HepG2 (cell line): Measurements from ENCODE around the gene GADL1. TPM values are rescaled to one million over a fixed set of nuclear protein-coding genes. Genes with fewer than 3 reads are reported as not detected.

ENCODE experiments used
- ATAC-seq: fragments of 200-7000 bp; cut with Tn5 transposase; 3 replicates; pipeline ENCODE4 v1.9.1; 2020; ENCODE audit warnings: mild to moderate bottlenecking, moderate library complexity
- BruUV-seq: library from RNA; stranded (reverse); fragments of 400-500 nt; replicated peaks from 2 replicates; lab custom pipeline; 2021; lab: Mats Ljungman, UMichigan
- CTCF ChIA-PET: fragments of 300-600 bp; formaldehyde crosslinking; extraction: SDS; loops from one replicate; lab custom pipeline; 2021; ENCODE audit warnings: low total read pairs, inconsistent platforms, low intra/inter-chr PET ratio; lab: Yijun Ruan, JAX
- POLR2A ChIA-PET: fragments of 350-600 bp; sonication (Branson Sonifier 250); formaldehyde crosslinking; loops from one replicate; lab custom pipeline; 2020; ENCODE audit warnings: antibody characterized with exemption, inconsistent platforms; lab: Yijun Ruan, JAX
- DNase-seq: peaks from one replicate; pipeline ENCODE4 v3.0.0-alpha.2; 2015; ENCODE audit warnings: low spot score
- FAIRE-seq: peaks from 3 replicates; lab custom pipeline; 2011; peaks lifted over from hg19 to GRCh38; lab: Jason Lieb, UNC
- H2AFZ ChIP-seq: one replicate; pipeline ENCODE4 v1.6.1; 2011; ENCODE audit warnings: low read length, inconsistent platforms
- H3K27ac ChIP-seq: fragments of 300-600 bp; 3 replicates; pipeline ENCODE4 v1.8.0; 2011; ENCODE audit warnings: mixed run types, mild to moderate bottlenecking, mixed read lengths, low read length, inconsistent platforms; ENCODE audit not compliant: insufficient read depth; ENCODE audit errors: extremely low read length
- H3K27me3 ChIP-seq, 2 experiments: fragments of 200-600 bp in 1 of 2; 2 replicates in 1 of 2; 3 replicates in 1 of 2; pipeline versions ENCODE4 v1.6.0 to v1.8.0; 2011; ENCODE audit warnings: low read length in 2 of 2, mild to moderate bottlenecking in 2 of 2, moderate library complexity in 2 of 2, inconsistent platforms in 1 of 2; ENCODE audit not compliant: insufficient read depth in 2 of 2, control insufficient read depth in 1 of 2
- H3K36me3 ChIP-seq, 2 experiments: fragments of 200-600 bp in 1 of 2; replicated peaks in 1 of 2; 2 replicates in 1 of 2; 3 replicates in 1 of 2; pipeline versions ENCODE4 v1.5.1 to v1.8.0; 2011; ENCODE audit warnings: low read length in 2 of 2, inconsistent platforms in 1 of 2; ENCODE audit not compliant: insufficient read depth in 2 of 2, control insufficient read depth in 1 of 2
- H3K4me1 ChIP-seq: 2 replicates; pipeline ENCODE4 v1.5.1; 2012; ENCODE audit warnings: low read length, inconsistent platforms; ENCODE audit not compliant: insufficient read depth
- H3K4me2 ChIP-seq: 2 replicates; pipeline ENCODE4 v1.6.0; 2011; ENCODE audit warnings: low read depth, low read length, inconsistent platforms
- H3K4me3 ChIP-seq, 3 experiments: fragments of 200-600 bp in 1 of 3; sonication (generic), shearing (Covaris generic) in 1 of 3; replicated peaks in 1 of 3; 2 replicates each; pipeline ENCODE4 v1.5.1; 2011 to 2016; ENCODE audit warnings: low read length in 3 of 3, inconsistent platforms in 2 of 3, low read depth in 2 of 3, mild to moderate bottlenecking in 2 of 3, control low read depth in 1 of 3, mixed read lengths in 1 of 3; ENCODE audit not compliant: insufficient read depth in 1 of 3
- H3K79me2 ChIP-seq: one replicate; pipeline ENCODE4 v1.6.1; 2011; ENCODE audit warnings: low read length, inconsistent platforms; ENCODE audit not compliant: insufficient read depth
- H3K9ac ChIP-seq: 2 replicates; pipeline ENCODE4 v1.6.0; 2011; ENCODE audit warnings: mild to moderate bottlenecking, low read depth, low read length, inconsistent platforms; ENCODE audit not compliant: insufficient read depth
- H3K9me3 ChIP-seq: 2 replicates; pipeline ENCODE4 v1.5.1; 2012; ENCODE audit warnings: mild to moderate bottlenecking, low read length
- H4K20me1 ChIP-seq: 2 replicates; pipeline ENCODE4 v1.6.0; 2011; ENCODE audit warnings: inconsistent platforms, mild to moderate bottlenecking, low read length, moderate library complexity; ENCODE audit not compliant: insufficient read depth
- AHDC1 ChIP-seq: sonication (generic); formaldehyde crosslinking; IDR thresholded peaks from 2 replicates; pipeline ENCODE4 v1.5.1; 2020; ENCODE audit warnings: mild to moderate bottlenecking, missing genetic modification reagents, borderline replicate concordance
- ARNTL ChIP-seq: sonication (generic); formaldehyde crosslinking; IDR thresholded peaks from 2 replicates; pipeline ENCODE4 v1.4.0; 2020; ENCODE audit warnings: mild to moderate bottlenecking, missing genetic modification reagents
- FOXK1 ChIP-seq: sonication (generic); formaldehyde crosslinking; IDR thresholded peaks from 2 replicates; pipeline ENCODE4 v1.4.0; 2020; ENCODE audit warnings: low read depth, missing genetic modification reagents, borderline replicate concordance
- KAT7 ChIP-seq: IDR thresholded peaks from 2 replicates; pipeline ENCODE4 v1.6.1; 2018; ENCODE audit warnings: borderline replicate concordance, missing compliant biosample characterization
- KDM6A ChIP-seq: IDR thresholded peaks from 2 replicates; pipeline ENCODE4 v1.6.1; 2016; ENCODE audit warnings: low read depth
- MTF2 ChIP-seq: sonication (generic); formaldehyde crosslinking; IDR thresholded peaks from 2 replicates; pipeline ENCODE4 v1.5.0; 2020; ENCODE audit warnings: missing genetic modification reagents, borderline replicate concordance
- MYPOP ChIP-seq: sonication (generic); formaldehyde crosslinking; IDR thresholded peaks from 2 replicates; pipeline ENCODE4 v1.8.1; 2023; ENCODE audit warnings: mild to moderate bottlenecking, moderate library complexity, missing genetic modification reagents
- PHB2 ChIP-seq: fragments of 450-650 bp; IDR thresholded peaks from 2 replicates; pipeline ENCODE4 v1.6.1; 2018; ENCODE audit not compliant: partially characterized antibody
- PRDM15 ChIP-seq: sonication (generic); formaldehyde crosslinking; IDR thresholded peaks from 2 replicates; pipeline ENCODE4 v1.4.0; 2020; ENCODE audit warnings: missing genetic modification reagents
- RBFOX2 ChIP-seq: fragments of 200-400 bp; formaldehyde crosslinking; IDR thresholded peaks from 2 replicates; pipeline ENCODE4 v1.6.1; 2017; ENCODE audit warnings: low read depth, mild to moderate bottlenecking, low read length
- SMAD9 ChIP-seq: sonication (generic); formaldehyde crosslinking; IDR thresholded peaks from 2 replicates; pipeline ENCODE4 v1.5.1; 2020; ENCODE audit warnings: mild to moderate bottlenecking, missing genetic modification reagents
- SYNCRIP ChIP-seq: fragments of 200-400 bp; formaldehyde crosslinking; IDR thresholded peaks from 2 replicates; pipeline ENCODE4 v1.6.1; 2018; ENCODE audit warnings: mild to moderate bottlenecking, low read depth, low read length; ENCODE audit not compliant: insufficient read depth
- ZNF468 ChIP-seq: sonication (generic); formaldehyde crosslinking; IDR thresholded peaks from 2 replicates; pipeline ENCODE4 v1.8.0; 2022; ENCODE audit warnings: mild to moderate bottlenecking, moderate library complexity, missing genetic modification reagents
- ZNF510 ChIP-seq: sonication (generic); formaldehyde crosslinking; IDR thresholded peaks from 2 replicates; pipeline ENCODE4 v1.4.0; 2020; ENCODE audit warnings: low read depth, mild to moderate bottlenecking, missing genetic modification reagents
- ZNF546 ChIP-seq: sonication (generic); formaldehyde crosslinking; conservative IDR thresholded peaks from 2 replicates; pipeline ENCODE4 v1.8.1; 2023; ENCODE audit warnings: mild to moderate bottlenecking, missing genetic modification reagents
- ZNF891 ChIP-seq: sonication (generic); formaldehyde crosslinking; IDR thresholded peaks from 2 replicates; pipeline ENCODE4 v1.5.0; 2020; ENCODE audit warnings: mild to moderate bottlenecking, missing genetic modification reagents
- WGBS: methylation state at CpG from one replicate; pipeline ENCODE4 v1.1.6; 2017; ENCODE audit warnings: low lambda C conversion rate; 5-methylcytosine and 5-hydroxymethylcytosine counted together
- in situ Hi-C: cut with HindIII; loops from 2 replicates; pipeline ENCODE4 v1.10.0; 2017; ENCODE audit warnings: low pct_unique_long_range_greater_than_20kb; ENCODE audit not compliant: extremely low pct_ligation_motif_present
- intact Hi-C: fragments of 100-400 bp; cut with micrococcal nuclease; formaldehyde crosslinking; loops from one replicate; pipeline ENCODE4 v1.10.0; 2022; ENCODE audit not compliant: unreplicated experiment
- polyA plus RNA-seq, 8 experiments: library from polyadenylated mRNA; depleted of rRNA in 3 of 8; stranded (reverse) in 7 of 8; unstranded in 1 of 8; fragments of >200 nt; fragmentation: Illumina TruSeq in 4 of 8; extraction: Trizol in 4 of 8; gene quantifications; 2 replicates each; pipeline versions ENCODE4 v1.2.1 to v1.2.3, GENCODE V29; 2011 to 2016; ENCODE audit warnings: low read depth in 4 of 8, missing spikeins in 1 of 8, mixed read lengths in 1 of 8; ENCODE audit not compliant: insufficient read depth in 1 of 8
- total RNA-seq, 5 experiments: library from RNA; depleted of rRNA; stranded (reverse); fragments of >200 nt; fragmentation: Illumina TruSeq; extraction: Trizol; gene quantifications; 2 replicates each; pipeline ENCODE4 v1.2.3, GENCODE V29; 2016; ENCODE audit warnings: low read depth in 1 of 5

Gene GADL1
- total and polyA plus RNA-seq, 2 of the 13 experiments (the other 11 are each of a cell fraction or from before 2014, with no cell fraction given) = not detected

GRCh38 chr3:30795176-30795575 lies 99.3 kb downstream of the GADL1 start:
- Histone ChIP-seq H3K9me3 (no peaks in the 10 kb centered on the region), H3K4me3 (no peak overlapping the region), H3K9ac (no peak overlapping the region), H3K27ac (no peak overlapping the region), H4K20me1 (no peaks in the 10 kb centered on the region), H3K79me2 (no peaks in the 10 kb centered on the region), H3K4me1 (no peaks in the 10 kb centered on the region), H3K36me3 (no peaks in the 10 kb centered on the region), H3K4me2 (no peak overlapping the region), H2AFZ (no peak overlapping the region), H3K27me3 (no peaks in the 10 kb centered on the region)
- CTCF ChIA-PET = no interaction called here
- intact Hi-C loops (no loop called here), in situ Hi-C loops (loop anchor here (25.0 kb wide), 1 partner anchor 667 kb away; no protein-coding TSS in a partner anchor)
- DNase-seq (no peak), ATAC-seq (no peak), FAIRE-seq (no peak)
- POLR2A ChIA-PET = no interaction called here
- BruUV-seq = no TSS peak
- WGBS = 13% methylated on average over 2 of the region's 2 CpGs
- TF ChIP-seq AHDC1 (CRISPR knock-in tag) = no peak
- TF ChIP-seq KAT7 (CRISPR knock-in tag) = no peak
- no peak for TF ChIP-seq PRDM15 (CRISPR knock-in tag)
- no peak for TF ChIP-seq ZNF510 (CRISPR knock-in tag)
- no peak for TF ChIP-seq SYNCRIP
- TF ChIP-seq SMAD9 (CRISPR knock-in tag) = no peak
- TF ChIP-seq MYPOP = no peak
- no peak for TF ChIP-seq PHB2
- TF ChIP-seq FOXK1 = no peak
- no peak for TF ChIP-seq ZNF546 (CRISPR knock-in tag)
- TF ChIP-seq ARNTL (CRISPR knock-in tag) = no peak
- no peak for TF ChIP-seq ZNF891 (CRISPR knock-in tag)
- TF ChIP-seq KDM6A (CRISPR knock-in tag) = no peak
- no peak for TF ChIP-seq RBFOX2
- no peak for TF ChIP-seq ZNF468 (CRISPR knock-in tag)
- TF ChIP-seq MTF2 (CRISPR knock-in tag) = no peak
